ENCODE results near the gene G6PC1.
"Not testable (repeated sequence)": the region's sequence is repeated elsewhere in the genome, so short reads cannot be mapped to it uniquely, and the experiment has no call there.

Gene G6PC1

GRCh38 chr17:42865638-42866094 lies 34.9 kb upstream of the G6PC1 start:
- no peak for TF ChIP-seq CTCF (IDR thresholded peaks at IDR 0.05)
- Histone ChIP-seq H3K4me1 (ENCODE audit: control insufficient read depth in 1 of 2, insufficient read depth in 1 of 2, low read depth in 1 of 2, low read length in 1 of 2) (no peaks in the 10 kb centered on the region), H3K4me3 (ENCODE audit: low read depth in 1 of 2, low read length in 1 of 2) (no peak overlapping the region), H3K27ac (no peak overlapping the region), H3K27me3 (no peaks in the 10 kb centered on the region), H3K36me3 (no peaks in the 10 kb centered on the region), H3K9me3 (no peaks in the 10 kb centered on the region)

GRCh38 chr17:42866216-42866615 lies 34.4 kb upstream of the G6PC1 start:
- Histone ChIP-seq H3K4me3 (ENCODE audit: low read depth in 1 of 2, low read length in 1 of 2) (no peak overlapping the region), H3K27ac (no peak overlapping the region), H3K4me1 (ENCODE audit: control insufficient read depth in 1 of 2, insufficient read depth in 1 of 2, low read depth in 1 of 2, low read length in 1 of 2) (no peaks in the 10 kb centered on the region), H3K9me3 (no peaks in the 10 kb centered on the region), H3K27me3 (no peaks in the 10 kb centered on the region), H3K36me3 (no peaks in the 10 kb centered on the region)
- no peak for TF ChIP-seq CTCF (IDR thresholded peaks at IDR 0.05)

- Histone ChIP-seq H3K36me3 (peaks cover 2% of the 10 kb centered on the region), H3K27ac (no peak overlapping the region)
- no peak for TF ChIP-seq CTCF (IDR thresholded peaks at IDR 0.05)
Measured at GRCh38 chr17:42866631-42867575, 33.7 kb upstream of the G6PC1 start.

GRCh38 chr17:42867694-42868261 lies 32.8 kb upstream of the G6PC1 start:
- H3K4me1 ChIP-seq (ENCODE audit: control insufficient read depth in 1 of 2, insufficient read depth in 1 of 2, low read depth in 1 of 2, low read length in 1 of 2); H3K4me3 ChIP-seq (ENCODE audit: low read depth in 1 of 2, low read length in 1 of 2); H3K27me3 ChIP-seq; H3K27ac ChIP-seq; H3K9me3 ChIP-seq: not testable (repeated sequence)
- H3K36me3 ChIP-seq, result peaks cover 10% of the 10 kb centered on the region

More at GRCh38 chr17:42866631-42867575, 33.7 kb upstream of the G6PC1 start:
- Histone ChIP-seq H3K27me3 (no peaks in the 10 kb centered on the region), H3K9me3 (no peaks in the 10 kb centered on the region), H3K4me3 (ENCODE audit: low read depth in 1 of 2, low read length in 1 of 2) (no peak overlapping the region), H3K4me1 (ENCODE audit: control insufficient read depth in 1 of 2, insufficient read depth in 1 of 2, low read depth in 1 of 2, low read length in 1 of 2) (no peaks in the 10 kb centered on the region)

GRCh38 chr17:42868338-42868737 lies 32.3 kb upstream of the G6PC1 start:
- no peaks in the 10 kb centered on the region for H3K27me3 ChIP-seq
- H3K4me3 ChIP-seq (ENCODE audit: low read depth in 1 of 2, low read length in 1 of 2), result no peak overlapping the region

More at GRCh38 chr17:42868338-42868737, 32.3 kb upstream of the G6PC1 start:
- Histone ChIP-seq H3K36me3 (peaks cover 16% of the 10 kb centered on the region), H3K4me1 (ENCODE audit: control insufficient read depth in 1 of 2, insufficient read depth in 1 of 2, low read depth in 1 of 2, low read length in 1 of 2) (no peaks in the 10 kb centered on the region), H3K9me3 (no peaks in the 10 kb centered on the region), H3K27ac (no peak overlapping the region)
- no peak for TF ChIP-seq CTCF (IDR thresholded peaks at IDR 0.05)

Measured in neutrophil (primary cell).